ENCODE measurements around the gene SMARCC2. TPM values are rescaled to one million over a fixed set of nuclear protein-coding genes. Genes with fewer than 3 reads are reported as not detected.

The SMARCC2 gene
- polyA plus RNA-seq, 2 of the 4 experiments (the other 2 are of a cell fraction), result 51.9 to 83.9 TPM

DNA sequence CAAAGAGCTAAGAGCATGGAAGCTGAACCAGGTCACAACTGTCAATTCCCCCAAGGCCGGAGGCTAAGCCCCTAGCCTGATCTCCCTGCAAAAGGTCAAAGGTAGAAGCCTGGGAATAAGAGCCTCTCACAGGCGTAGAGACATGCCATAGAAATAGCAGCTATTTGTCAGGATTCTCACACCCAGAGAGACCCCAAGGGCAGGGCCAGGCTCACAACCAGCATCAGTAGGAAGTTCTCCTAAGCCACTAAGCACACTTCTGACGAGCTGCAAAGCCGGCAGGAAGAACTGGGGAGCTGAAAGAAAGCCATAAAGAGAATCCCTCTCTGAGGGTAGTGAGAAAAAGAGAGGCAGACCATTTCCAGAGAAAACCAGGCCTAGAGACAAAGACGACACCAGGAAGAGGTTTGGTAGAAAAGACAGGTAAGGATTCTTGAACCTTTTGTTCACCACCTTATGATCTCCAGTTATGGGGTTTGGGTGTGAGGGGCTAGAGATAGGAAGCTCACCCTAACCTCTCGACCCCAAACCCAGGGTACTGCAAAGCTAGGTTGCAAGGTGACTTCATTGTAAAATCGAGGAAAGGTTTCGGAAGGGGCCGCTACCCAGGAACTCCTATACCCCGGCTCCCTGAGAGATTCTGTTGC is 1.0 kb downstream of the SMARCC2 start (continued):
- no peak for TF ChIP-seq MAX (IDR thresholded peaks at IDR 0.05)
- TF ChIP-seq SMC3 (IDR thresholded peaks at IDR 0.05), result no peak
- no peak for TF ChIP-seq EHMT2 (IDR thresholded peaks at IDR 0.05; ENCODE audit: low read depth)

GRCh38 chr12:56186957-56187356 is 2.3 kb downstream of the SMARCC2 start:
- TF ChIP-seq NFE2L2 (conservative IDR thresholded peaks at IDR 0.05; ENCODE audit: low read length), result no peak
- TF ChIP-seq E2F6 (IDR thresholded peaks at IDR 0.05; ENCODE audit: borderline replicate concordance, low read depth), result no peak
- ChIA-PET CTCF (interaction anchor here (1.1 to 6.8 kb wide), 6 partner anchors 12 to 62 kb away, joined by 3 to 204 read pairs (median 49); partner anchors contain the start of genes ESYT1, MYL6, RNF41 and ZC3H10), POLR2A (interaction anchor here (1.5 kb wide), 1 partner anchor 28 kb away, joined by 7 read pairs; the partner anchor contains the start of gene MYL6)
- 97% methylated on average over 2 of the region's 2 CpGs for WGBS (ENCODE audit: missing lambda C conversion rate)
- H3K4me1 ChIP-seq, result peaks cover 13% of the 10 kb centered on the region
- DNase-seq (ENCODE audit: low read depth in 1 of 2, low spot score in 1 of 2) (no peak), ATAC-seq (no peak), FAIRE-seq (no peak)
- H3K4me3 ChIP-seq, result no peak overlapping the region
- peak overlapping the region; percentile 99 for H3K4me2 ChIP-seq
- H3K9me3 ChIP-seq, result no peaks in the 10 kb centered on the region
- H3K27ac ChIP-seq, result no peak overlapping the region

- no peak overlapping the region for H3K4me2 ChIP-seq
- TF ChIP-seq EP300 (IDR thresholded peaks at IDR 0.05) (no peak), GATA3 (IDR thresholded peaks at IDR 0.05; ENCODE audit: borderline replicate concordance) (no peak), NR3C1 (IDR thresholded peaks at IDR 0.05) (no peak), CHD4 (IDR thresholded peaks at IDR 0.05; ENCODE audit: borderline replicate concordance) (no peak), E2F6 (IDR thresholded peaks at IDR 0.05; ENCODE audit: borderline replicate concordance, low read depth) (no peak), EHMT2 (IDR thresholded peaks at IDR 0.05; ENCODE audit: low read depth) (no peak), CEBPB (IDR thresholded peaks at IDR 0.05) (no peak), FOXS1 (CRISPR knock-in tag; IDR thresholded peaks at IDR 0.05) (no peak), RCOR1 (IDR thresholded peaks at IDR 0.05; ENCODE audit: low read depth, low read length) (no peak)
- TF ChIP-seq, protein P1, sequence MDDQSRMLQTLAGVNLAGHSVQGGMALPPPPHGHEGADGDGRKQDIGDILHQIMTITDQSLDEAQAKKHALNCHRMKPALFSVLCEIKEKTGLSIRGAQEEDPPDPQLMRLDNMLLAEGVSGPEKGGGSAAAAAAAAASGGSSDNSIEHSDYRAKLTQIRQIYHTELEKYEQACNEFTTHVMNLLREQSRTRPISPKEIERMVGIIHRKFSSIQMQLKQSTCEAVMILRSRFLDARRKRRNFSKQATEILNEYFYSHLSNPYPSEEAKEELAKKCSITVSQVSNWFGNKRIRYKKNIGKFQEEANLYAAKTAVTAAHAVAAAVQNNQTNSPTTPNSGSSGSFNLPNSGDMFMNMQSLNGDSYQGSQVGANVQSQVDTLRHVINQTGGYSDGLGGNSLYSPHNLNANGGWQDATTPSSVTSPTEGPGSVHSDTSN (IDR thresholded peaks at IDR 0.05), result no peak
- TF ChIP-seq, protein P2, sequence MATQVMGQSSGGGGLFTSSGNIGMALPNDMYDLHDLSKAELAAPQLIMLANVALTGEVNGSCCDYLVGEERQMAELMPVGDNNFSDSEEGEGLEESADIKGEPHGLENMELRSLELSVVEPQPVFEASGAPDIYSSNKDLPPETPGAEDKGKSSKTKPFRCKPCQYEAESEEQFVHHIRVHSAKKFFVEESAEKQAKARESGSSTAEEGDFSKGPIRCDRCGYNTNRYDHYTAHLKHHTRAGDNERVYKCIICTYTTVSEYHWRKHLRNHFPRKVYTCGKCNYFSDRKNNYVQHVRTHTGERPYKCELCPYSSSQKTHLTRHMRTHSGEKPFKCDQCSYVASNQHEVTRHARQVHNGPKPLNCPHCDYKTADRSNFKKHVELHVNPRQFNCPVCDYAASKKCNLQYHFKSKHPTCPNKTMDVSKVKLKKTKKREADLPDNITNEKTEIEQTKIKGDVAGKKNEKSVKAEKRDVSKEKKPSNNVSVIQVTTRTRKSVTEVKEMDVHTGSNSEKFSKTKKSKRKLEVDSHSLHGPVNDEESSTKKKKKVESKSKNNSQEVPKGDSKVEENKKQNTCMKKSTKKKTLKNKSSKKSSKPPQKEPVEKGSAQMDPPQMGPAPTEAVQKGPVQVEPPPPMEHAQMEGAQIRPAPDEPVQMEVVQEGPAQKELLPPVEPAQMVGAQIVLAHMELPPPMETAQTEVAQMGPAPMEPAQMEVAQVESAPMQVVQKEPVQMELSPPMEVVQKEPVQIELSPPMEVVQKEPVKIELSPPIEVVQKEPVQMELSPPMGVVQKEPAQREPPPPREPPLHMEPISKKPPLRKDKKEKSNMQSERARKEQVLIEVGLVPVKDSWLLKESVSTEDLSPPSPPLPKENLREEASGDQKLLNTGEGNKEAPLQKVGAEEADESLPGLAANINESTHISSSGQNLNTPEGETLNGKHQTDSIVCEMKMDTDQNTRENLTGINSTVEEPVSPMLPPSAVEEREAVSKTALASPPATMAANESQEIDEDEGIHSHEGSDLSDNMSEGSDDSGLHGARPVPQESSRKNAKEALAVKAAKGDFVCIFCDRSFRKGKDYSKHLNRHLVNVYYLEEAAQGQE (IDR thresholded peaks at IDR 0.05), result no peak
- TF ChIP-seq, protein P3, sequence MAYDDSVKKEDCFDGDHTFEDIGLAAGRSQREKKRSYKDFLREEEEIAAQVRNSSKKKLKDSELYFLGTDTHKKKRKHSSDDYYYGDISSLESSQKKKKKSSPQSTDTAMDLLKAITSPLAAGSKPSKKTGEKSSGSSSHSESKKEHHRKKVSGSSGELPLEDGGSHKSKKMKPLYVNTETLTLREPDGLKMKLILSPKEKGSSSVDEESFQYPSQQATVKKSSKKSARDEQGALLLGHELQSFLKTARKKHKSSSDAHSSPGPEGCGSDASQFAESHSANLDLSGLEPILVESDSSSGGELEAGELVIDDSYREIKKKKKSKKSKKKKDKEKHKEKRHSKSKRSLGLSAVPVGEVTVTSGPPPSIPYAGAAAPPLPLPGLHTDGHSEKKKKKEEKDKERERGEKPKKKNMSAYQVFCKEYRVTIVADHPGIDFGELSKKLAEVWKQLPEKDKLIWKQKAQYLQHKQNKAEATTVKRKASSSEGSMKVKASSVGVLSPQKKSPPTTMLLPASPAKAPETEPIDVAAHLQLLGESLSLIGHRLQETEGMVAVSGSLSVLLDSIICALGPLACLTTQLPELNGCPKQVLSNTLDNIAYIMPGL (CRISPR knock-in tag; IDR thresholded peaks at IDR 0.05; ENCODE audit: borderline replicate concordance), result no peak
- ATAC-seq, result peak in 1 of 2 experiments; percentile 28; a peak in 3 of 6 replicates
- H3K4me3 ChIP-seq, result no peak overlapping the region
- H3K9me3 ChIP-seq, result no peaks in the 10 kb centered on the region
- 93% methylated on average over 3 of the region's 3 CpGs for WGBS (ENCODE audit: missing lambda C conversion rate)
- POLR2A ChIA-PET, result no interaction called here
- CTCF ChIA-PET, result interaction anchor here (0.6 to 4.5 kb wide), 5 partner anchors 9 to 395 kb away, joined by 3 to 42 read pairs (median 5); partner anchors contain the start of gene SMARCC2
- H3K27ac ChIP-seq, result no peak overlapping the region
- no peaks in the 10 kb centered on the region for H3K4me1 ChIP-seq
- no peak for FAIRE-seq
- DNase-seq (ENCODE audit: low read depth in 1 of 2, low spot score in 1 of 2), result no peak
Measured at GRCh38 chr12:56178347-56178746, 10.9 kb downstream of the SMARCC2 start.
